ENCODE results near the gene GLT6D1.

GLT6D1 gene

DNA sequence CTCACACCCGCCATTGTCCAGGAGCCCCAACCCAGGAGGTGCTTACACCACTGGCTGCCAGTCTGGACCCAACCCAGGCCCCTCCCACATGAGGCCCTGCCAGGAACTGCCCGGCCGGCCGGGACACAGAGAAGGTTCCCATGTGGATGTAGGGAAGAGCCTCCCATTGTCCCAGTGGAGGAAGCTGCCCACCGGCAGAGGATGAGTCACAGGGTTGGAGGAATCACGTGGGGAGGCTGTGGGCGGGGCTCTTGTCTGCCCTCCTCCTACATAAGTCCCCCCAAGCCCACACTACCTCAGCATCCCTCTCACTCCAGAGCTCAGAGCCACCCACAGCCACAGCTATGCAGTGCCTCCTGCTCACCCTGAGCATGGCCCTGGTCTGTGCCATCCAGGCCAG lies 51.7 kb downstream of the GLT6D1 start:
- no peak for TF ChIP-seq Cebpa-rat (IDR thresholded peaks at IDR 0.05)
- Histone ChIP-seq H3K9me3 (replicated peaks in 1 of 11) (no peaks in the 10 kb centered on the region), H3K27ac (no peak overlapping the region), H3K4me2 (peak overlapping the region in 3 of 11 experiments; percentile 2 to 17 (median 6); a peak in 2 of 22 replicates), H4K20me1 (no peaks in the 10 kb centered on the region), H3K4me1 (peaks cover 0 to 45% (median 34%) of the 10 kb centered on the region in 10 experiments; a peak in 17 of 20 replicates), H3K9ac (no peak overlapping the region), H3K4me3 (no peak overlapping the region), H3K36me3 (no peaks in the 10 kb centered on the region), H3K27me3 (no peaks in the 10 kb centered on the region)

DNA sequence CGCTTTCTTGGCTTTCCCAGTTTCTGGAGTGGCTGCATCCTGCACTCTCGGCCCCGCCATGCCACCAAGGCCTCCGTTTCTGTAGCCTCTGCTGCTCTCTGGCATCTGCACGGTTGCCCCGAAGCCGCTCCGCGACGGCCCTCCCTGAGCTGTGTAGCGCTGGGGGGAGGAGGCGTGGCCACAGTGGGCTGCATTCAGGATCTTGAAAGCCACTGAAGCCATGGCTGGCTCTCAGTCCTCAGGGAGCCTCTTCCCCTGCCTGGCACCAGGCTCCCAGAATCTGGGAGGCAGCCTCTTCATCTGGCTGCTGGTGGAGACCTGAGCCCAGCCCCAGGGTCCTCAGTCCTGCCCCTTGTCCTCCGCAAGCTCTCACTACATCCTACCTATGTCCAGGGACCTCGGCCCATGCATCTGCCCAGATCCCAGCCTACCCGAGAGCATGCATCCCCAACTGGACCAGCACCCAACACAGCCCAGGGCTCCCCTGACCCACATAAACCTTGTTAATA lies 52.7 kb downstream of the GLT6D1 start:
- no peak for TF ChIP-seq Cebpa-rat (IDR thresholded peaks at IDR 0.05)
- H3K4me3 ChIP-seq: no peak overlapping the region
- no peak overlapping the region for H3K9ac ChIP-seq
- no peak overlapping the region for H3K27ac ChIP-seq
- H3K4me2 ChIP-seq: peak overlapping the region in 9 of 11 experiments; percentile 43 to 95 (median 83); a peak in 16 of 22 replicates
- H4K20me1 ChIP-seq: no peaks in the 10 kb centered on the region
- no peaks in the 10 kb centered on the region for H3K9me3 ChIP-seq (replicated peaks in 1 of 11)
- H3K4me1 ChIP-seq: peaks cover 0 to 44% (median 34%) of the 10 kb centered on the region in 10 experiments; a peak in 17 of 20 replicates
- no peaks in the 10 kb centered on the region for H3K27me3 ChIP-seq
- H3K36me3 ChIP-seq: no peaks in the 10 kb centered on the region

DNA sequence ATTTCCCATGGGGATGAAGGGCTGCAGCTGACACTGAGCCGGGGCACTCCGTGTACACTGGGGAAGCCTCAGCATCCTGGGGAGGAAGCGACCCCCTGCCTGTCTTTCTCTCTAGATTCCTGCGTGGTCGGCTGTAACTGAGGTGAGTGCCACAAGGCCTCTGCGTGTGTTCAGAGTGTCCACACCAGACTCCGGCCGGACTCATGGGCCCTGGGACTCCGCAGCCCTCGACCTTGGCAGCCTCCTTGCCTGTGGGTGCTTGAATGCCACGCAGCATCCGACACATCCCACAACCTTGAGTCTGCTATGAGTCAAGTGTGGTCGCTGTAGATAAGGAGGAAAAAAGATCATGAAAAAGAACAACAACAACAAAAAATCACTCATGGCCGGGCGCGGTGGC lies 54.4 kb downstream of the GLT6D1 start:
- H3K27me3 ChIP-seq: no peaks in the 10 kb centered on the region
- H4K20me1 ChIP-seq: no peaks in the 10 kb centered on the region
- H3K27ac ChIP-seq: peak overlapping the region in 2 of 11 experiments; percentile 49 to 55; a peak in 2 of 22 replicates
- peak overlapping the region in 4 of 11 experiments; percentile 19 to 66 (median 31); a peak in 5 of 22 replicates for H3K9ac ChIP-seq
- H3K4me2 ChIP-seq: peak overlapping the region; percentile 7 to 95 (median 81); a peak in 19 of 22 replicates
- no peaks in the 10 kb centered on the region for H3K9me3 ChIP-seq (replicated peaks in 1 of 11)
- H3K4me1 ChIP-seq: peaks cover 0 to 39% (median 29%) of the 10 kb centered on the region in 10 experiments; a peak in 17 of 20 replicates
- no peaks in the 10 kb centered on the region for H3K36me3 ChIP-seq
- H3K4me3 ChIP-seq: no peak overlapping the region; a peak in 1 of 20 replicates
- no peak for TF ChIP-seq Cebpa-rat (IDR thresholded peaks at IDR 0.05)

- no peak for TF ChIP-seq Cebpa-rat (IDR thresholded peaks at IDR 0.05)
- no peaks in the 10 kb centered on the region for H3K27me3 ChIP-seq
- peak overlapping the region; percentile 7 to 95 (median 81); a peak in 19 of 22 replicates for H3K4me2 ChIP-seq
These were observed 55.0 kb downstream of the GLT6D1 start for GRCh38 chr9:135584371-135584770.

DNA sequence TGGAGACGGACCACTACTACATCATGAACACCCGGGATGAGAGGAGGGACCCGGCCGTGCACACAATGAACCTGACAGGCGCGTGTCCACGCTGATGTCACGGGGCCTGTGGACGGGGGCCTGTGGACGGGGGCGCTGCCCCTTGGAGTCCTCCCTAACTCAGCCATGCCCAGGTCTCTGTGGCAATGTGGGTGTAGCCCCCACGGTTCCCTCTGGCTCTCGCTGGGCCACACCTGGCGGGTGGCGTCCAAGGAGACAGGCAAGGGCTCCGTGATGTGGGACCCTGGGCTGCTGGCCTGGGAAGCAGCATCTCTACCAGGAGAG lies 55.7 kb downstream of the GLT6D1 start:
- H3K27ac ChIP-seq: no peak overlapping the region
- no peaks in the 10 kb centered on the region for H3K9me3 ChIP-seq (replicated peaks in 1 of 11)
- H3K36me3 ChIP-seq: no peaks in the 10 kb centered on the region
- H3K27me3 ChIP-seq: no peaks in the 10 kb centered on the region
- H3K4me2 ChIP-seq: no peak overlapping the region
- no peak overlapping the region for H3K9ac ChIP-seq
- no peak for TF ChIP-seq Cebpa-rat (IDR thresholded peaks at IDR 0.05)
- no peaks in the 10 kb centered on the region for H4K20me1 ChIP-seq
- H3K4me3 ChIP-seq: no peak overlapping the region
- peaks cover 0 to 39% (median 29%) of the 10 kb centered on the region in 10 experiments; a peak in 17 of 20 replicates for H3K4me1 ChIP-seq

More at GRCh38 chr9:135584371-135584770, 55.0 kb downstream of the GLT6D1 start:
- Histone ChIP-seq H3K9ac (peak overlapping the region in 4 of 11 experiments; percentile 19 to 66 (median 31); a peak in 6 of 22 replicates), H4K20me1 (no peaks in the 10 kb centered on the region), H3K27ac (peak overlapping the region in 4 of 11 experiments; percentile 49 to 55 (median 49); a peak in 5 of 22 replicates), H3K4me3 (no peak overlapping the region; a peak in 1 of 20 replicates), H3K4me1 (peaks cover 0 to 39% (median 29%) of the 10 kb centered on the region in 10 experiments; a peak in 17 of 20 replicates), H3K36me3 (no peaks in the 10 kb centered on the region), H3K9me3 (replicated peaks in 1 of 11) (no peaks in the 10 kb centered on the region)

DNA sequence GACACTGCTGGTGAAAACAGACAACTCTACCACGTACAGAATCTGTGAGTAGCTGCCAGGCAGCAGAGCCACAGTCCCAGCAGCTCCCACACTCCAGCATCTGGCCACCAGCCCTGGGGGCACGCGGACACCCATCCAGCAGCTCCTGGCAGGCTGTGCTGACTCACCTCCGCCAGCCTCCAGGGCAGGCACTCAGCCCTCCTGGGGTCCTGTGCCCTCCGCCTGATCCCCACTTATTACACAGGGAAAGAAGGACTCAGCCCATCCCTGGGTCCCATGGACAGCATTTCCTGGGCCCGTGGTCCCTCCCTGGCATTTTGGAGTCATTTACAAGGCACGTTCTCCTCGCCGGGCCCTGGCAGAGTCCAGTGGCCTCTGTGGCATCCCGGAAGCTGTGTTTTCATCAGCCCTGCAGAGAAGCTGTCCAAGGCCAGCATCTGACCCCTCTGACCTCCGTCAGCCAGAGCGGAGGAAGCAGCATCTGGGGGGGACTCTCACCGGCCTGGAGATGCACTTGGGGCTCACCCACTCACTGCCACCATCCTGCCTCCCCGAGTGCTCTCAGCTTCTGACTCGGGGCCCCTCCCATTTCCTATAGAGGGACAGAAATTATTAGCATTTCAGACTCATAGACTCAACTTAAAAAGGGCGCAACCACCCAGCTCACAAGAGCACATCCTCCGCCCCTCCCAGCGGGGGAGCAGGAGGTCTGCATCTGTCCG lies 56.2 kb downstream of the GLT6D1 start:
- Histone ChIP-seq H3K27me3 (no peaks in the 10 kb centered on the region), H3K27ac (no peak overlapping the region), H3K4me2 (no peak overlapping the region), H4K20me1 (no peaks in the 10 kb centered on the region), H3K9me3 (replicated peaks in 1 of 11) (no peaks in the 10 kb centered on the region), H3K9ac (no peak overlapping the region), H3K36me3 (no peaks in the 10 kb centered on the region), H3K4me3 (no peak overlapping the region), H3K4me1 (peaks cover 0 to 39% (median 29%) of the 10 kb centered on the region in 10 experiments; a peak in 17 of 20 replicates)
- no peak for TF ChIP-seq Cebpa-rat (IDR thresholded peaks at IDR 0.05)

DNA sequence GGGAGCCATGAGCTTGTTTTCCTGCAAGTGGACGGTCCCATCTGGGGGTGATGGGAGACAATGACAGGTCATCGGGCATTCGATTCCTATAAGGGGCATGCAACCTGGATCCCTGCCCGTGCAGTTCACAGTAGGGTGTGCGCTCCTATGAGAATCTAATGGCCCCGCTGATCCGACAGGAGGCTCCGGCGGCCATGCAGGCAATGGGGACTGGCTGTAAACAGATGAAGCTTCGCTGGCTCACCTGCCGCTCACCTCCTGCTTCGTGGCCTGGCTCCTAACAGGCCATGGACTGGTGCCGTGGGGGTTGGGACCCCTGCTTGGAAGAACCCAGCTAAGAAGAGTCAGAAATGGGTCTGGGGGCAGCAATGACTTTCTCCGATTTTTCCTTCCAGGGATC lies 56.8 kb downstream of the GLT6D1 start:
- Histone ChIP-seq H4K20me1 (no peaks in the 10 kb centered on the region), H3K36me3 (no peaks in the 10 kb centered on the region), H3K4me3 (no peak overlapping the region), H3K27me3 (no peaks in the 10 kb centered on the region), H3K27ac (no peak overlapping the region), H3K4me2 (no peak overlapping the region), H3K9ac (no peak overlapping the region), H3K4me1 (peaks cover 0 to 34% (median 29%) of the 10 kb centered on the region in 10 experiments; a peak in 17 of 20 replicates), H3K9me3 (replicated peaks in 1 of 11) (no peaks in the 10 kb centered on the region)
- TF ChIP-seq Cebpa-rat (IDR thresholded peaks at IDR 0.05): no peak

DNA sequence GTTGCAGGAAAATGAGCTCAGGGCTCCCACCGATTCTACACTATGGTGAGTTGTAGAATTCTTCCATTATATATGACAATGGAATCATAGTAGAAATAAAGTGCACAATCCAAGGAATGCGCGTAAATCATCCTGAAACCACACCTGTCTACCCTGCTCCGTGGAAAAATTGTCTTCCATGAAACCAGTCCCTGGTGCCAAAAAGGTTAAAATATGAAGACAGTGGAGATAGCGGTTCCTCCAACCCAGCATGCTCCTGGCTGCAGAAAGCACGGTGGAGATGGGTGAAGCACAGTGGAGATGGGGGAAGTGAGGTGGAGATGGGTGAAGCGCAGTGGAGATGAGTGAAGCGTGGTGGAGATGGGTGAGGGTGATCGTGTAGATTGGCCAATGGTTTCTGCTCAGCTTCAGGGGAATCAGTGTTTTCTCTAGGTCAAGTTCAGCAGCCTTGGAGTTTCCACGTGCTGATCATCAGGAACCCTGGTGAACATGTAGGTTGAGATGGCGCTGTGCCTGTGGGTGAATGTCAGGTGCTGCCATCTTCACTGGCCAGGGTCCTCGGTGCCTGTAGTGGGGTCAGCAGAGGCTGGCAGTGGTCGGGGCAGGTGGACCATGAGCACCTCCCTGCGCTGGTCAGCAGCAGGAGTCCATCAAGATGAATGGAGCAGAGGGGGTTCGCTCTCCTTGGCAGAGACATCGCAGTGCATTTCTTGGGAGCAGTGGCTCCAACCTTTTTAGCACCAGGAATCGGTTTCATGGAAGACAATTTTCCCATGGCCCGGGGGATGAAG lies 57.5 kb downstream of the GLT6D1 start:
- Histone ChIP-seq H3K27ac (no peak overlapping the region), H3K4me1 (peaks cover 0 to 27% (median 27%) of the 10 kb centered on the region in 10 experiments; a peak in 17 of 20 replicates), H3K27me3 (no peaks in the 10 kb centered on the region), H3K4me3 (no peak overlapping the region), H3K4me2 (no peak overlapping the region), H4K20me1 (no peaks in the 10 kb centered on the region), H3K36me3 (no peaks in the 10 kb centered on the region), H3K9me3 (replicated peaks in 1 of 11) (no peaks in the 10 kb centered on the region), H3K9ac (no peak overlapping the region)
- TF ChIP-seq Cebpa-rat (IDR thresholded peaks at IDR 0.05): no peak

All from BLaER1 treated with 17β-estradiol and CSF1 and Interleukin-3, amounts not matched to agents 10 nM and 100 nM (cell line).